SIG-M5 treated with dmso at 0.1 percent for 504 hours (cell line): ENCODE results near the gene FHIP1A.

ENCODE experiments used
- DNase-seq: peaks from one replicate; lab custom pipeline; 2025; ENCODE audit not compliant: unreplicated experiment; lab: John Stamatoyannopoulos, UW

FHIP1A gene

DNA sequence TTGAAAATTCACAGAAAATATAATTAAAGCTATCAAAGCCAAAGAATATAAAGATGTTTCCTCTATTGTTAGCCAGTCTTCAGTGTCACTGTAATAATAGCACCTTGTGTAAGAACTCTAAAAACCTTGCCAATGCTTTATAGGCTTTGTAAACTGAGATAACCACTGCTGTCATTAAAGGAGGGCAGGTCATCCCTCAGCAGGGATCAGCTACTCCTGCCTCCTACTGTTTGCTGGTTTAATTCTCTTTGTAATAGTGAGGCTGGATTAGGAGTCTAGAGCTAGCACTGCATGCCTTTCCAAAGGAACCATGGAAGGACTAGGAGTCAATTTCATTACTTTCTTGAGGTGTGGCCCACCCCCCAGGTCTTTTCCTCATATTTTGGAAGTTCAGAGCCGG is 46.2 kb downstream of the FHIP1A start:
- no peak for DNase-seq

DNA sequence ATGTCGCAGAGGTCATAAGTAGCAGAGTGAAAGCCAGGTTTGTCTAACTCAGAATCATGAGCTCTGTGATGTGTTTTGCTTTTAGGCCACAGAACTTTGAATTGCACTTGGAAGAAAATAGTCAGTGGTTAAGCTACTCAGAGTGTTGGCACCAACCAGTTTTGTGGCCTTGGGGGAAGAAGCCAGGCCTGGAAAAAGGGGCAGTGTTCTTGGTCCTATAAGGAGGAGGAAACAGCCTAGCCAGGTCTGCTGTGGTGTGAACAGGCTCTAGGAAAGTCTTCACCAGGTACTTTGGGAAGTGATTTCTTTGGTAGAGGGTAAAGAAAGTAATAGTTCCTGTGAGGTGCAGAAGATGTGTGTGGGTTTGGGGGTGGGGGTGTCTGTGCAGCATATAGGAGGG is 49.2 kb downstream of the FHIP1A start:
- no peak for DNase-seq
